Kidney (tissue), 14 donors: ENCODE measurements around the gene LRPAP1. TPM values are rescaled to one million over a fixed set of nuclear protein-coding genes. Genes with fewer than 3 reads are reported as not detected.

ENCODE experiments used
- DNase-seq, 5 donors: peaks; one replicate each; pipeline ENCODE4 v3.0.0-alpha.2; 2013 to 2020
- FAIRE-seq: peaks from 2 replicates; lab custom pipeline; 2012; peaks lifted over from hg19 to GRCh38; lab: Jason Lieb, UNC
- H3K27ac ChIP-seq, 2 donors: one replicate each; pipeline ENCODE4 v1.7.0; 2013; ENCODE audit warnings: low read depth in 2 of 2, low read length in 2 of 2, inconsistent platforms in 1 of 2
- H3K27me3 ChIP-seq: one replicate; pipeline ENCODE4 v1.7.1; 2013; ENCODE audit warnings: low read length, inconsistent platforms; ENCODE audit not compliant: control insufficient read depth, insufficient read depth
- H3K36me3 ChIP-seq, 3 donors: one replicate each; pipeline versions ENCODE4 v1.7.0 to v1.7.1; 2013; ENCODE audit warnings: low read length in 3 of 3, control low read depth in 1 of 3, inconsistent platforms in 1 of 3; ENCODE audit not compliant: insufficient read depth in 3 of 3, control insufficient read depth in 2 of 3
- H3K4me1 ChIP-seq, 3 donors: one replicate each; pipeline versions ENCODE4 v1.7.0 to v1.7.1; 2013; ENCODE audit warnings: low read length in 3 of 3, inconsistent platforms in 1 of 3, low read depth in 1 of 3; ENCODE audit not compliant: control insufficient read depth in 2 of 3, insufficient read depth in 2 of 3
- H3K4me3 ChIP-seq, 3 donors: one replicate each; pipeline versions ENCODE4 v1.7.0 to v1.8.1; 2013; ENCODE audit warnings: low read length in 3 of 3, control low read depth in 1 of 3, inconsistent platforms in 1 of 3
- H3K9ac ChIP-seq, 3 donors: one replicate each; pipeline versions ENCODE4 v1.7.0 to v1.7.1; 2013; ENCODE audit warnings: low read length in 3 of 3, control low read depth in 1 of 3, inconsistent platforms in 1 of 3
- H3K9me3 ChIP-seq, 3 donors: one replicate each; pipeline versions ENCODE4 v1.7.0 to v1.7.1; 2013; ENCODE audit warnings: low read length in 3 of 3, control low read depth in 1 of 3, inconsistent platforms in 1 of 3; ENCODE audit not compliant: control insufficient read depth in 2 of 3, insufficient read depth in 1 of 3
- CTCF ChIP-seq: IDR thresholded peaks from 3 replicates; pipeline ENCODE4 v1.5.1; 2012; ENCODE audit warnings: mild to moderate bottlenecking, moderate library complexity, borderline replicate concordance; ENCODE audit not compliant: insufficient read depth; ENCODE audit errors: extremely low read depth
- intact Hi-C: fragments of 100-400 bp; cut with DNase I; formaldehyde crosslinking; loops from one replicate; pipeline ENCODE4 v1.11.1; 2022
- polyA plus RNA-seq: library from polyadenylated mRNA; stranded (reverse); fragments of 350-450 nt; fragmentation: Illumina TruSeq; extraction: RNeasy Lipid Tissue Mini Kit (QIAGEN cat#74804); gene quantifications from one replicate; pipeline ENCODE4 v1.2.3, GENCODE V29; 2014; ENCODE audit warnings: low read depth, low replicate concordance; ENCODE audit not compliant: insufficient read depth
- total RNA-seq: library from RNA; stranded (reverse); fragmentation: NEBNext Ultra II Directional; extraction: Animal tissue kit (Norgen Biotek cat#: 25700); gene quantifications from one replicate; pipeline ENCODE4 v1.2.1, GENCODE V29; 2021
- donor health status: control.
- donor health status: control.
- donor health status: control.
- donor health status: control.
- donor health status: control.
- donor health status: DM: yes; HTN: yes; CAD: no.
- donor health status: Normal renal cell carcinoma (clear cell type).

The LRPAP1 gene
- total and polyA plus RNA-seq, 2 donors from 2014 or later = 204 to 373 TPM

GRCh38 chr4:3486541-3487540, 45.4 kb downstream of the LRPAP1 start:
- no peak for FAIRE-seq
- intact Hi-C loops = no loop called here
- DNase-seq = peak in 1 of 5 donors; percentile 55
- no peaks in the 10 kb centered on the region for H3K27me3 ChIP-seq
- H3K9ac ChIP-seq = no peak overlapping the region
- H3K27ac ChIP-seq = no peak overlapping the region
- peaks cover 0 to 12% (median 0%) of the 10 kb centered on the region in 3 donors for H3K4me1 ChIP-seq
- H3K36me3 ChIP-seq = no peaks in the 10 kb centered on the region
- H3K4me3 ChIP-seq = no peak overlapping the region
- no peaks in the 10 kb centered on the region for H3K9me3 ChIP-seq
- TF ChIP-seq CTCF = no peak

- no peak for TF ChIP-seq CTCF
- intact Hi-C loops = no loop called here
- Histone ChIP-seq H3K9ac (no peak overlapping the region), H3K4me3 (no peak overlapping the region), H3K4me1 (peaks cover 0 to 12% (median 0%) of the 10 kb centered on the region in 3 donors), H3K27ac (no peak overlapping the region), H3K27me3 (no peaks in the 10 kb centered on the region), H3K36me3 (no peaks in the 10 kb centered on the region), H3K9me3 (no peaks in the 10 kb centered on the region)
- FAIRE-seq (no peak), DNase-seq (no peak)
Observed at GRCh38 chr4:3485886-3486540, 46.2 kb downstream of the LRPAP1 start.

- Histone ChIP-seq H3K36me3 (no peaks in the 10 kb centered on the region), H3K4me3 (no peak overlapping the region), H3K27ac (peak overlapping the region; percentile 32 to 65), H3K9me3 (no peaks in the 10 kb centered on the region), H3K9ac (no peak overlapping the region), H3K27me3 (no peaks in the 10 kb centered on the region), H3K4me1 (peaks cover 0 to 12% (median 0%) of the 10 kb centered on the region in 3 donors)
- intact Hi-C loops = no loop called here
- FAIRE-seq (no peak), DNase-seq (peak; percentile 64 to 89 (median 73))
- no peak for TF ChIP-seq CTCF
Observed at GRCh38 chr4:3485011-3485791, 47.0 kb downstream of the LRPAP1 start.
